ENCODE results near the gene RALGAPA1.

GRCh38 chr14:35682802-35683201 is 126.3 kb downstream of the RALGAPA1 start:
- TF ChIP-seq EZH2 (IDR thresholded peaks at IDR 0.05; ENCODE audit: low read depth, unreplicated experiment) (no peak), CTCF (conservative IDR thresholded peaks at IDR 0.05; ENCODE audit: low read depth in 2 of 2) (no peak), POLR2AphosphoS5 (IDR thresholded peaks at IDR 0.05; ENCODE audit: low read depth) (no peak), EZH2phosphoT487 (IDR thresholded peaks at IDR 0.05; ENCODE audit: unreplicated experiment) (no peak), CREB1 (CRISPR knock-in tag; IDR thresholded peaks at IDR 0.05; ENCODE audit: low read depth) (no peak)

Data from GM23338 (cell line).